Suppressor macrophage treated with lipopolysaccharide for 4 hours (primary cell): ENCODE data around the gene NCAPH2.

Experiments used
- DNase-seq: peaks from one replicate; pipeline ENCODE4 v3.0.0-alpha.2; 2020

NCAPH2 gene

GRCh38 chr22:50490531-50491308 lies 17.3 kb upstream of the NCAPH2 start:
- DNase-seq, result peak; percentile 52

- no peak for DNase-seq
Measured at GRCh38 chr22:50497093-50497492, 10.9 kb upstream of the NCAPH2 start.

- peak; percentile 80 for DNase-seq
Measured at GRCh38 chr22:50498322-50498890, 9.6 kb upstream of the NCAPH2 start.

GRCh38 chr22:50500452-50500851 lies 7.6 kb upstream of the NCAPH2 start:
- no peak for DNase-seq

GRCh38 chr22:50502096-50502495 lies 5.9 kb upstream of the NCAPH2 start:
- DNase-seq, result no peak

GRCh38 chr22:50502628-50503474 lies 5.2 kb upstream of the NCAPH2 start:
- no peak for DNase-seq

GRCh38 chr22:50503475-50504145 lies 4.4 kb upstream of the NCAPH2 start:
- DNase-seq, result no peak

- no peak for DNase-seq
Measured at GRCh38 chr22:50504369-50505211, 3.4 kb upstream of the NCAPH2 start.

GRCh38 chr22:50505276-50505775 lies 2.7 kb upstream of the NCAPH2 start:
- no peak for DNase-seq

- DNase-seq, result no peak
Measured at GRCh38 chr22:50505776-50506610, 2.0 kb upstream of the NCAPH2 start.

GRCh38 chr22:50506611-50507420 lies 1.2 kb upstream of the NCAPH2 start:
- no peak for DNase-seq

- DNase-seq, result peak; percentile 99
Measured at GRCh38 chr22:50507421-50507990, 518 bp upstream of the NCAPH2 start, which contains the start of gene LMF2. LMF2 (minus strand) TSS chr22:50507702; CDS start chr22:50507675, 27 bp downstream.

- DNase-seq, result no peak
Measured at GRCh38 chr22:50508897-50509296, 873 bp downstream of the NCAPH2 start.

GRCh38 chr22:50513175-50513574 lies 5.2 kb downstream of the NCAPH2 start:
- no peak for DNase-seq

- no peak for DNase-seq
Measured at GRCh38 chr22:50516068-50516467, 8.0 kb downstream of the NCAPH2 start.

GRCh38 chr22:50516891-50517290 lies 8.9 kb downstream of the NCAPH2 start:
- DNase-seq, result no peak

GRCh38 chr22:50517495-50518260 lies 9.7 kb downstream of the NCAPH2 start:
- DNase-seq, result no peak

- DNase-seq, result no peak
Measured at GRCh38 chr22:50518606-50519005, 10.6 kb downstream of the NCAPH2 start.

- no peak for DNase-seq
Measured at GRCh38 chr22:50519151-50519550, 11.1 kb downstream of the NCAPH2 start.
